ENCODE data around the gene UBE2G2.

Gene UBE2G2

DNA sequence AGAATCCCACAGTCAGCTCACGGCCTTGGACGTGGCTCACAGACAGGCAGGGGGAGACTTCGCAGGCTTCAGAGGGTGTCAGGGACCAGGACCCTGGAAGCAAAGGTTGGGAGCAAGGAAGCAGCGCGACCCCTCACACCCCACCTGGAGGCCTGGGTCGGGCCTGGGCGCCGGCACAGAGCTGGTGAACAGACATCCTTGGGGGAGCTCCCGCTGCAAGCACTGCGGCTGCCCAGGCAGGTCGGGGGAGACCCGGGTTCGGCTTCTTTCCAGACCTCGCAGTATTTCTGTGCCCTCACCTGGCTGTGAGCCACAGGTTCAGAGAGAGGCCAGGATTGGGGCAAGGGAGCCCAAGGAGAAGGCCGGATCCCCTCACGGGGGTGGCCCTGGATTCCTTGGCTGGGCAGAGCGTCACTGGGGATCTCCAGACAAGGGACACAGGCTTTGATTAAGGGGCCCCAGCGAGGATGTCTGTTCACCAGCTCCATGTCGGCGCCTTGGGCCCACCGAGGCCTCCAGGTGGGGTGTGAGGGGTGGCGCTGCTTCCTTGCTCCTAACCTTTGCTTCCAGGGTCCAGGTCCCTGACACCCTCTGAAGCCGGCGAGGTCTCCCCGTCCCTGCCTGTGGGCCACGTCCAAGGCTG, 52.4 kb downstream of the UBE2G2 start:
- DNase-seq: no peak

DNA sequence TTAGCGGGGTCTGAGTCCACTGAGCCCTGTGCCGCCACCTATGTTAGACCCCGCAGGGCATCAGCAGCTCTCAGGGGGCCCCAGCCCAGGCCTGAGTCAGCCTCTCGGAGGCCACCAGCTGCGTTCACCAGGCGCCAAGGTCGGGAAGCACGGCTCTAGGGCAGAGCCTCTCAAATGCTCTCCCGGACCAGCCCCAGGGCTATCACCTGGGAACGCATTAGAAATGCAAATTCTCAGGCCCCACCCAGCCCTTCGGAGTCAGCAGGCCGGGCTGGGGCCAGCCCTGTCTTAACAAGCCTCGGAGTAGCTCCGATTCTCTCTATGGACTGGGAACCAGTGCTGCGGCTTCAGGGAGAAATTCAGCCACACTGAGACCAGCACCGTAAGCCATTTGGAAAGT, 53.0 kb downstream of the UBE2G2 start:
- DNase-seq: no peak

GRCh38 chr21:44742418-44743153, 59.0 kb downstream of the UBE2G2 start:
- no peak for DNase-seq

- DNase-seq: no peak
Measured at GRCh38 chr21:44741921-44742320, 59.7 kb downstream of the UBE2G2 start.

- no peak for DNase-seq
Measured at GRCh38 chr21:44740742-44741141, 60.9 kb downstream of the UBE2G2 start.

DNA sequence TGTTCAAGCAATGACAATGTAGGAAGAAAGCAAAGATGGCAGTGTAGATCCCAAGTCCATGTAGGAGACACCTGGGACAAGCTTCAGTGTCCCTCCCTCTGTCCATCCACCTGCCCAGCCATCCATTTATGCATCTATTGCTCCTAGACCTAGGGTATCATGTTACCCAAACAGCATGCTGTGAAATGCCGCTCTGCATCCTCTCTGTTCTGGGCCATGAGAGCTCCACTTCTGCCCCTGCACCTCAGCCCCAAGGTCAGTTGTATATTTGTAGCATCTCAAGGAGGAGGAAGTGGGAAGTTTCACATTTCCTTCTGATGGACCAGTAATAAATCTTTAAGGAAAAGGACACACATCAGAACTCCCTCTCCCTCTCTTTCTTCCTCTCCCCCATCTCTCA, 62.3 kb downstream of the UBE2G2 start:
- DNase-seq: no peak

GRCh38 chr21:44738621-44739020, 63.0 kb downstream of the UBE2G2 start:
- DNase-seq: no peak

- no peak for DNase-seq
Measured at GRCh38 chr21:44737706-44738354, 63.8 kb downstream of the UBE2G2 start.

DNA sequence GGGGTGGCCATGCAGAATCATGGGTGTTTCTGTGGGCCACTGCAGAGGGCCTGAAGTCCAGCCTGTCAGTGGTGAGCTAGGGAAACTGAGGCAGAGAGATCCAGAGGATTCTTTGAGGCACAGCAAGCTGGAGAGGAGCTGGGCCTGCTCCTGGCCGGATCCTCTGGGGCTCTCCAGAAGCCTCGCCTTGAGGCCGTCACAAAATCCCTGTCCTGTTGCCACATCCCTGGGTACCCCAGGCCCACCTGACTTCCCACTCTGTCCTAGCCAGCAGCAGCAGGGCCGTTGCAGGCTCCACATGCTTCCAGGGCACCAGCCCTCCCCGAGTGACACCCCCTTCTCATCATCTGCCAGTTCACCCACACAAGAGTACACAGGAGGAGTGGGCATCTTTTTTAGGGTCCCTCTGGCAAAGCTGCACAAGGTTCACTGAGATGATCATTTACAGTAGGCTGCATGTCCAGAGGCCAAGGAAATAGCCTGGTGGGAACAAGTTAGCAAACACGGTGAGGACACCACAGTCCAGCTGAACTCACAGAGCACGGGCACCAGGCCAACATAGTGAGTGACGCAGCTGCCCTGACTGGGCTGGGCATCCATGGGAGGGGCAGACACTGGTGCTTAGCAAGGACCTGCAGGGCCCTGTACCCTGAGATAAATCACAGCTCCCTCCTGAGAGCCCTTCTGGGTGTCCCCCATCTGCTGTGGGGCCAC, 65.2 kb downstream of the UBE2G2 start:
- DNase-seq: no peak

GRCh38 chr21:44735821-44736220, 65.8 kb downstream of the UBE2G2 start:
- DNase-seq: no peak

DNA sequence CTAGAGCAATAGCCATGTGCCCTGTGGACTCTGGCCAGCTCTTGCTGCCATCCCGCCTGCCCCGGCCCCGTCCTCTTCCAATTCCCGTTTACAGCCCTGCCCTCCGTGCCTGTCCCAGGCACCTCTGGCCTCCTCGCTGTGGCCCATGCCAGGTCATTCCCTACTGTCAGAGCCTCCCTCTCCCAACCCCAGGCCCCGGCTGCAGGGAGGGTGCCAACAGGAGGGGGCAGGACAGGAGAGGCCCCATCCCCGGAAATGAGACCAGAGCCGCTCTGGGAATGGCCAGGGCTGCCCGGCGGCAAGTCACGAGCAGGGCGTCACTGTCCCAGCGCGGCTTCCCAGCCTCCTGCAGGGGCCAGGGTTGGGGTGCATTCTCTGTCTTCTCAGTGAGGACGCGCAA, 66.8 kb downstream of the UBE2G2 start:
- no peak for DNase-seq

DNA sequence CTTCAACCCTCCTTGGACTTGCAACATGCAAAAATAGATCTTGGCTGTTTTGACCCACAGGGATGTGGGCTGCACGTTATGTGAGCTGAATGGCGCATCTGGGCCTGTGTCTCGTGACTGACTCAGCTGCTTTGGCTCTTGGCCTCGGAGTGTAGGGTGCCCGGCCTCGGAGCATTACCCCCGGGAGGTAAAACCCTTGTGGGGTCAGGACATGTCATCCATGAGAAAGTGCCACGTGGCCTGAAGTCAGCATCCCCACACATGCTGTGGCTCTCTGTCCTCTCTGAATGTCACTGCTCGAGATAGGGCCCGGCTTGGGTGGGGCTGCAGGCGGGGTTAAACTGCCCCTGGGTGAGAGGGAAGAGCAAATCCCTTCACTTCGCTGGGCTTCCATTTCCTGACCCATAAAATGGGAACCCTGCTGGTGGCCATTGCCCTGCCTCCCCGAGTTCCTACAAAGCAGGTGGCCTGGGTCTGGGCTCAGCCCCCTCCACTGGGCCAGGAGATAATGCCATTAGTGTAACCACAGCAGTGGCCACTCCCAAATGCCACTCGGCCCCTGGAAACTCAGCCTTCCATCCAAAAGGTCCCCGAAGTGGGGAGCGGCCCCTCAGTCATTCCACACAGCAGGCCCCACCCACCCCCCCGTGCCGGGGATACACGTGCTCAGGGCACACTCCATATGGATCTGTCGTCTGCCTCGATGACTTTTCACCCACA, 67.4 kb downstream of the UBE2G2 start:
- no peak for DNase-seq

- no peak for DNase-seq
Measured at GRCh38 chr21:44732956-44733355, 68.7 kb downstream of the UBE2G2 start.

DNA sequence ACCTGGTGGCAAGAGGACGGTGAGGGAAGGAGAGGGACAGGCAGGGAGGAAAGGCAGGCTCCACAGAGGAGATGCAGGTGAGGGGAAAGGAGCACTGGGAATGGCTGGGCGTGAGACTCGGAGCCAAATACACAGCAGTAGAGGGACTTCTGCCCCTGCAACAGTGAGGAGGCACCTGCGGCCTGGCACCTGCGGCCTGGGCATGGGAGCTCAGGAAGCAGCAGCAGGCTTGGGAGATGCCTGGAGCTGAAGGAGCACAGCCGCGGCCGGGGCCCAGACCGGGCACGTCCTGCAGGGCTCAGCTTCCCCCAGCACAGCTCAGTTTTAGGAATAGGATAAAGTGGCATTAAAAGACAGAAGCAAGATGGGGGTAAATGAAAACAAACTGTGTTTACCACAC, 69.4 kb downstream of the UBE2G2 start:
- no peak for DNase-seq

GRCh38 chr21:44730951-44731579, 70.6 kb downstream of the UBE2G2 start:
- DNase-seq: no peak

DNA sequence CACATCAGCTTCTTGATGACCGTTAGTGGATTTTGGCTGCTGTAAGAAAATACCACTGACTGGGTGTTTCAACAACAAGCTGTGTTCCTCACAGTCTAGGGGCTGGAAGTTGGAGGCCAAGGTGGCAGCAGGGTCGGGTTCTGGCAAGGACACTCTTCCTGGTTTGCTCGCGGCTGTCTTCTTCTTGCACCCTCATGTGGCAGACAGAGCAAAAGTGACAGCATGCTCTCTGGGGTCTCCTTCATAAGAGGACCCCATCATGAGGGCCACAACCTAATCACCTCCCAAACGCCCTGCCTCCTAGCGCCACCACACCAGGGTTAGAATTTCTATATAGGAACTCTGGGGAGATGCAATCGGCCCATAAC, 71.6 kb downstream of the UBE2G2 start:
- no peak for DNase-seq

- DNase-seq: no peak
Measured at GRCh38 chr21:44729336-44730027, 72.1 kb downstream of the UBE2G2 start.

DNA sequence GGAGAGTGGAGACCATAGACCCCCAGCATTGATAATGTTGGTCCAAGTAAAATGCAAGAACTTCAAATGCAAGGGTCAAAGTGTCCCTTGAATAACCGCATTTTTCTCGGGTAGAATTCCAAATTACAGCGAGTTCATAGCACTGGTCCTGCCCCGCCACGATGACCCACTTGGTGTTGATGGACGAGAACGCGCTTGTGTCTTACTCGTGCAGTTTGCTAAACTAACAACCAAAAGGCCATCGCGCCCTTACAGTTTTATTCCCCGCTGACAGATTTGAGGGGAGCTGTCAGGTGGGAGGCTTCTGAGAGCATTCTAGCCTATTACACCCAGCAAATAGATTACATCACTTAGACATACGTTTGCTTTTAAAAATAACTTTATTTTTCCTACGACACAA, 72.9 kb downstream of the UBE2G2 start:
- DNase-seq: no peak

DNA sequence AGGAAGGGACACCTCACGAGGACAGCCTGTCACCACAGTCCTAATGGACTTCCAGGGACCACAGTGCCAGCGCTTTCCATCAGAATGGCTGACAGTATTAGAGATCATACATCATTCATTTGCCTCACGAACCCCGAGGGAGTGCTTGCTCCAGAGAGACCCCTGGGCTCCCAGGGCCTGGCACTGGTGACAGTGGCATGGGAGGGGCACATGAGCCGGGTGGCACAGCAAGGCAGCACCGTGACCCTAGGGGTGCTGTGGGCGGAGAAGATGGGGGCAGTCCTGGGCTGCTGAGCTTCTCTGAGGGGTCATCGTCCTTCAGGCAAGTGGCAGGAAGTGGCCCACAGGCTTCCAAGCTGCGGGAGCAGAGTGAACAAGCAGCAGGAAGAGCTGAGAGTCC, 73.9 kb downstream of the UBE2G2 start:
- no peak for DNase-seq

- DNase-seq: no peak
Measured at GRCh38 chr21:44727321-44727720, 74.3 kb downstream of the UBE2G2 start.

DNA sequence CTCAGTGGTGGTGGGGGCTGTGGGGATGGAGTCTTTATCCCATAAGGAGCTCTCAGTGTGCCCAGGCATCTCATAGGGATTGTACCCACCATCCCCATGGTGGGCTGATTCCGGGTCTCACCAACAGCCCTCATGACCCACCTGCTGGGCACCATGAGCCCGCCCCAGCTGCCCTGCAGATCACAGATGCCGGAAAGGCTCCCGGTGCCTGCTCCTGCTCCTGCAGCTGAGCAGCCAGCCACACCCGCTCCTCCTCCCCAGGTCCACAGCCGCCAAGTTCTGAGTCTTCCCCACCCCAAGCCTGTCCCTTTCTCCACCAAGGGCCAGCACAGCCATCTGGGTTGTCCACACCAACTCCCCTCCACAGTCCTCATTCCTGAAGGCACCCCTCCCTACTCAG, 74.8 kb downstream of the UBE2G2 start:
- DNase-seq: no peak

- DNase-seq: no peak
Measured at GRCh38 chr21:44724926-44725325, 76.7 kb downstream of the UBE2G2 start.

Measured in fibroblast of skin of abdomen (primary cell).